PC-3 (cell line): ENCODE results near the gene INA. TPM values are rescaled to one million over a fixed set of nuclear protein-coding genes. Genes with fewer than 3 reads are reported as not detected.

ENCODE experiments used
- ATAC-seq: fragments of 200-7000 bp; cut with Tn5 transposase; 2 replicates; pipeline ENCODE4 v1.9.1; 2020; ENCODE audit warnings: mild to moderate bottlenecking, moderate library complexity
- BruUV-seq: library from RNA; stranded (reverse); fragments of 400-500 nt; replicated peaks from 2 replicates; lab custom pipeline; 2021; lab: Mats Ljungman, UMichigan
- CTCF ChIA-PET: fragments of 300-600 bp; sonication (Branson Sonifier 250); formaldehyde crosslinking; loops from one replicate; lab custom pipeline; 2022; ENCODE audit warnings: antibody characterized with exemption; lab: Charles Lee
- POLR2A ChIA-PET: fragments of 300-600 bp; sonication (Branson Sonifier 250); formaldehyde crosslinking; loops from one replicate; lab custom pipeline; 2022; ENCODE audit warnings: antibody characterized with exemption; ENCODE audit not compliant: unreplicated experiment; lab: Charles Lee
- DNase-seq: peaks from one replicate; pipeline ENCODE4 v3.0.0-alpha.2; 2015
- H2AFZ ChIP-seq: fragments of 300-600 bp; sonication (generic); 2 replicates; pipeline ENCODE4 v1.6.0; 2016; ENCODE audit warnings: antibody characterized with exemption, low read length
- H3F3A ChIP-seq: fragments of 300-600 bp; sonication (generic); one replicate; pipeline ENCODE4 v1.6.0; 2017; ENCODE audit warnings: antibody characterized with exemption, low read length, control low read depth, mild to moderate bottlenecking; ENCODE audit not compliant: unreplicated experiment
- H3K27ac ChIP-seq: fragments of 300-600 bp; sonication (generic); 2 replicates; pipeline ENCODE4 v1.5.1; 2016; ENCODE audit warnings: mild to moderate bottlenecking, low read length
- H3K27me3 ChIP-seq: fragments of 300-600 bp; sonication (generic); 2 replicates; pipeline ENCODE4 v1.6.1; 2016; ENCODE audit warnings: low read length, mixed read lengths
- H3K36me3 ChIP-seq: fragments of 300-600 bp; sonication (generic); 2 replicates; pipeline ENCODE4 v1.6.1; 2016; ENCODE audit warnings: low read depth, mixed run types, low read length, mixed read lengths
- H3K4me1 ChIP-seq: fragments of 300-600 bp; sonication (generic); 2 replicates; pipeline ENCODE4 v1.5.1; 2016; ENCODE audit warnings: low read length; ENCODE audit not compliant: insufficient read depth
- H3K4me2 ChIP-seq: fragments of 300-600 bp; sonication (generic); 2 replicates; pipeline ENCODE4 v1.6.0; 2016; ENCODE audit warnings: low read length
- H3K4me3 ChIP-seq: fragments of 300-600 bp; sonication (generic); 2 replicates; pipeline ENCODE4 v1.5.1; 2016; ENCODE audit warnings: mild to moderate bottlenecking, low read length, mixed read lengths
- H3K79me2 ChIP-seq: fragments of 300-600 bp; sonication (generic); 2 replicates; pipeline ENCODE4 v1.6.1; 2017; ENCODE audit warnings: low read length, mixed read lengths
- H3K9ac ChIP-seq: fragments of 300-600 bp; sonication (generic); 2 replicates; pipeline ENCODE4 v1.6.0; 2016; ENCODE audit warnings: mild to moderate bottlenecking, low read length
- H3K9me2 ChIP-seq: fragments of 300-600 bp; sonication (generic); replicated peaks from 2 replicates; pipeline ENCODE4 v1.6.1; 2016; ENCODE audit warnings: mixed run types, low read length, mixed read lengths
- H3K9me3 ChIP-seq: fragments of 300-600 bp; sonication (generic); 2 replicates; pipeline ENCODE4 v1.6.1; 2016; ENCODE audit warnings: low read length, mixed read lengths
- H4K20me1 ChIP-seq: fragments of 300-600 bp; sonication (generic); 2 replicates; pipeline ENCODE4 v1.6.1; 2016; ENCODE audit warnings: low read length, mixed read lengths
- CTCF ChIP-seq: fragments of 300-600 bp; sonication (generic); conservative IDR thresholded peaks from 2 replicates; pipeline ENCODE4 v1.5.1; 2017; ENCODE audit warnings: antibody characterized with exemption, low read depth, mild to moderate bottlenecking, low read length
- EZH2 ChIP-seq: fragments of 300-600 bp; sonication (generic); IDR thresholded peaks from one replicate; pipeline ENCODE4 v1.6.1; 2017; ENCODE audit warnings: antibody characterized with exemption, mild to moderate bottlenecking, low read length; ENCODE audit not compliant: unreplicated experiment
- EZH2phosphoT487 ChIP-seq: fragments of 300-600 bp; sonication (generic); IDR thresholded peaks from 2 replicates; pipeline ENCODE4 v1.6.1; 2018; ENCODE audit warnings: mild to moderate bottlenecking, antibody characterized with exemption, low read length, borderline replicate concordance
- intact Hi-C: fragments of 100-400 bp; cut with micrococcal nuclease; formaldehyde crosslinking; loops from 2 replicates; pipeline ENCODE4 v1.9.0; 2023
- total RNA-seq: library from RNA; depleted of rRNA; stranded (reverse); fragments of >200 nt; gene quantifications from 2 replicates; pipeline ENCODE4 v1.2.3, GENCODE V29; 2014

The INA gene
- total RNA-seq, 1 experiment from 2014 or later: not detected

GRCh38 chr10:103259989-103260388, 16.9 kb upstream of the INA start:
- Histone ChIP-seq H3K4me3 (no peak overlapping the region), H3K9ac (no peak overlapping the region), H3K4me1 (peaks cover 4% of the 10 kb centered on the region; the same call in 1 of the 2 replicates), H4K20me1 (no peaks in the 10 kb centered on the region), H3F3A (no peaks in the 10 kb centered on the region), H3K9me3 (no peaks in the 10 kb centered on the region), H2AFZ (no peak overlapping the region), H3K4me2 (no peak overlapping the region), H3K9me2 (no peaks in the 10 kb centered on the region), H3K36me3 (no peaks in the 10 kb centered on the region), H3K27ac (no peak overlapping the region), H3K79me2 (no peaks in the 10 kb centered on the region), H3K27me3 (no peaks in the 10 kb centered on the region)
- DNase-seq: no peak
- no peak for ATAC-seq
- TF ChIP-seq EZH2: no peak
- TF ChIP-seq CTCF: no peak
- no peak for TF ChIP-seq EZH2phosphoT487
- ChIA-PET POLR2A (no interaction called here), CTCF (no interaction called here)
- BruUV-seq: no TSS peak
- intact Hi-C loops: no loop called here

- no peaks in the 10 kb centered on the region for H4K20me1 ChIP-seq
- H3K9me3 ChIP-seq: no peaks in the 10 kb centered on the region
- no TSS peak for BruUV-seq
- POLR2A ChIA-PET: no interaction called here
- H3F3A ChIP-seq: no peaks in the 10 kb centered on the region
- no peaks in the 10 kb centered on the region for H3K79me2 ChIP-seq
- H3K9ac ChIP-seq: no peak overlapping the region
- DNase-seq (peak; percentile 3), ATAC-seq (no peak)
- CTCF ChIA-PET: no interaction called here
- no peaks in the 10 kb centered on the region for H3K4me1 ChIP-seq
- H3K27me3 ChIP-seq: no peaks in the 10 kb centered on the region
- no peak overlapping the region for H3K4me3 ChIP-seq
- H3K9me2 ChIP-seq: no peaks in the 10 kb centered on the region
- no peak overlapping the region for H3K4me2 ChIP-seq
- intact Hi-C loops: no loop called here
- no peak overlapping the region for H2AFZ ChIP-seq
- no peaks in the 10 kb centered on the region for H3K36me3 ChIP-seq
- H3K27ac ChIP-seq: no peak overlapping the region
- TF ChIP-seq CTCF (no peak), EZH2phosphoT487 (no peak), EZH2 (no peak)
Measured at GRCh38 chr10:103262229-103262628, 14.7 kb upstream of the INA start.

GRCh38 chr10:103265717-103266329, 11.1 kb upstream of the INA start:
- POLR2A ChIA-PET: no interaction called here
- no peak overlapping the region for H3K4me2 ChIP-seq
- no peaks in the 10 kb centered on the region for H4K20me1 ChIP-seq
- H3K36me3 ChIP-seq: no peaks in the 10 kb centered on the region
- H3F3A ChIP-seq: no peaks in the 10 kb centered on the region
- TF ChIP-seq CTCF: no peak
- TF ChIP-seq EZH2: no peak
- no peak for TF ChIP-seq EZH2phosphoT487
- H3K79me2 ChIP-seq: no peaks in the 10 kb centered on the region
- DNase-seq (peak; percentile 63), ATAC-seq (0 out of 2 replicates have a peak, but pooled peaks have one; percentile 48)
- H3K4me1 ChIP-seq: no peaks in the 10 kb centered on the region
- H3K9me2 ChIP-seq: no peaks in the 10 kb centered on the region
- H3K9me3 ChIP-seq: no peaks in the 10 kb centered on the region
- intact Hi-C loops: loop anchor here (1.0 kb wide), 1 partner anchor 14 kb away; no protein-coding TSS in a partner anchor
- no peak overlapping the region for H3K4me3 ChIP-seq
- no peak overlapping the region for H3K9ac ChIP-seq
- CTCF ChIA-PET: no interaction called here
- no peak overlapping the region for H2AFZ ChIP-seq
- no peak overlapping the region for H3K27ac ChIP-seq
- H3K27me3 ChIP-seq: no peaks in the 10 kb centered on the region
- BruUV-seq: no TSS peak
